Neutrophil (primary cell): ENCODE measurements around the gene FANCE.

ENCODE experiments used
- H3K27ac ChIP-seq: fragments of 200-600 bp; sonication (generic); 2 replicates; pipeline ENCODE4 v1.5.1; 2016; ENCODE audit warnings: mild to moderate bottlenecking, moderate library complexity
- H3K27me3 ChIP-seq: fragments of 200-600 bp; sonication (generic); 2 replicates; pipeline ENCODE4 v1.6.0; 2016; ENCODE audit warnings: mild to moderate bottlenecking
- H3K36me3 ChIP-seq: fragments of 200-600 bp; sonication (generic); 2 replicates; pipeline ENCODE4 v1.5.1; 2017
- H3K4me1 ChIP-seq, 2 experiments: fragments of 200-600 bp in 1 of 2; sonication (generic) in 1 of 2; 1 replicate in 1 of 2; 2 replicates in 1 of 2; pipeline versions ENCODE4 v1.5.1 to v1.6.1; 2013 to 2016; ENCODE audit warnings: low read depth in 1 of 2, low read length in 1 of 2, mild to moderate bottlenecking in 1 of 2, moderate library complexity in 1 of 2; ENCODE audit not compliant: control insufficient read depth in 1 of 2, insufficient read depth in 1 of 2
- H3K4me3 ChIP-seq, 2 experiments: fragments of 200-600 bp in 1 of 2; sonication (generic) in 1 of 2; 1 replicate in 1 of 2; 2 replicates in 1 of 2; pipeline ENCODE4 v1.5.1; 2013 to 2016; ENCODE audit warnings: low read depth in 1 of 2, low read length in 1 of 2, mild to moderate bottlenecking in 1 of 2, moderate library complexity in 1 of 2
- H3K9me3 ChIP-seq: fragments of 200-600 bp; sonication (generic); 2 replicates; pipeline ENCODE4 v1.5.1; 2016
- TF ChIP-seq, protein P1 (sequence below): fragments of 200-600 bp; sonication (generic); IDR thresholded peaks from 2 replicates; pipeline ENCODE4 v1.5.1; 2016; ENCODE audit warnings: antibody characterized with exemption

The FANCE gene

GRCh38 chr6:35494161-35494563 lies 42.0 kb downstream of the FANCE start:
- H3K4me1 ChIP-seq = peaks cover 45 to 47% of the 10 kb centered on the region in 2 experiments
- no peaks in the 10 kb centered on the region for H3K36me3 ChIP-seq
- H3K4me3 ChIP-seq = no peak overlapping the region
- no peaks in the 10 kb centered on the region for H3K9me3 ChIP-seq
- H3K27ac ChIP-seq = no peak overlapping the region
- TF ChIP-seq, protein P1, sequence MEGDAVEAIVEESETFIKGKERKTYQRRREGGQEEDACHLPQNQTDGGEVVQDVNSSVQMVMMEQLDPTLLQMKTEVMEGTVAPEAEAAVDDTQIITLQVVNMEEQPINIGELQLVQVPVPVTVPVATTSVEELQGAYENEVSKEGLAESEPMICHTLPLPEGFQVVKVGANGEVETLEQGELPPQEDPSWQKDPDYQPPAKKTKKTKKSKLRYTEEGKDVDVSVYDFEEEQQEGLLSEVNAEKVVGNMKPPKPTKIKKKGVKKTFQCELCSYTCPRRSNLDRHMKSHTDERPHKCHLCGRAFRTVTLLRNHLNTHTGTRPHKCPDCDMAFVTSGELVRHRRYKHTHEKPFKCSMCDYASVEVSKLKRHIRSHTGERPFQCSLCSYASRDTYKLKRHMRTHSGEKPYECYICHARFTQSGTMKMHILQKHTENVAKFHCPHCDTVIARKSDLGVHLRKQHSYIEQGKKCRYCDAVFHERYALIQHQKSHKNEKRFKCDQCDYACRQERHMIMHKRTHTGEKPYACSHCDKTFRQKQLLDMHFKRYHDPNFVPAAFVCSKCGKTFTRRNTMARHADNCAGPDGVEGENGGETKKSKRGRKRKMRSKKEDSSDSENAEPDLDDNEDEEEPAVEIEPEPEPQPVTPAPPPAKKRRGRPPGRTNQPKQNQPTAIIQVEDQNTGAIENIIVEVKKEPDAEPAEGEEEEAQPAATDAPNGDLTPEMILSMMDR = no peak
- H3K27me3 ChIP-seq = peaks cover 93% of the 10 kb centered on the region

DNA sequence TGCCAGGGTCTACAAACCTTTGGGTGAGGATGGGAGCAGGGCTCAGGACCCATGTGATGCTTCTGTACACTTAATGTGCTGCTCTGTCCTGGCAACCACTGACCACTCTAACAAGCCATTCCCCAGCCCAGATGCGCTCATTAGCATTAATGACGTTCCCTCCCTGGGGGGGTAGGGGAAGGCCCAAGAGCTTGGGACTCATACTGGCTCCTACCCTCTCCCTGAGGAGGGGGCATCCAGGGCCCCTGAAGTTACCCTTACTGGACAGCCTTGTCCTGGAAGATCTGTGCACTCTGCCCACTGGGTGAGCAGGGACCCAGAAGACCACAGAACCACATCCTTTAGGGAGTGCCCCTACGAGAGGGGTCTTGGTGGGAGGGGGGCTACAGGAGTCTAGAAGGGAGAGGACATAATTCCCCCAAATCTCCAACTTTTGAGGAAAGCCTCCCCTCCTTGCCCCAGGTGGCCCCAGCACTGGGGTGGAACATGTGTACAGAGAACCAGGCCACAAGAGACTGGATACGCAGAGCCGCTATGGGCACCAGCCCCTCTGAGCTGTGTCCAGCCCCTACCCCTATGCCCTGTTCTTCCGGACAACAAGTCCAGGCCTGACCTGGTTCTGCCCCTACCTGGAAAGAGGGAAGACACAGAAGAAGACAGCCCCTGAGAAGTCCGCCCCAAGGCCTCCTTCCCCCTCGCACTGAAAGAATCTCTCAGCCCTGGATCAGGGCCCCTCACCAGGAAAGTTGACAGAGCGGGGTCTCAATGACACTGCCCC lies 43.3 kb downstream of the FANCE start:
- no peaks in the 10 kb centered on the region for H3K36me3 ChIP-seq
- H3K4me1 ChIP-seq = peaks cover 39 to 44% of the 10 kb centered on the region in 2 experiments
- no peak overlapping the region for H3K4me3 ChIP-seq
- H3K27ac ChIP-seq = no peak overlapping the region
- H3K9me3 ChIP-seq = no peaks in the 10 kb centered on the region
- TF ChIP-seq, protein P1 = no peak
- peaks cover 100% of the 10 kb centered on the region for H3K27me3 ChIP-seq

- Histone ChIP-seq H3K27me3 (peaks cover 100% of the 10 kb centered on the region), H3K36me3 (no peaks in the 10 kb centered on the region), H3K4me3 (peak overlapping the region; percentile 23 to 66), H3K4me1 (peaks cover 39 to 44% of the 10 kb centered on the region in 2 experiments), H3K27ac (no peak overlapping the region), H3K9me3 (no peaks in the 10 kb centered on the region)
- TF ChIP-seq, protein P1 = no peak
These were observed 44.1 kb downstream of the FANCE start for GRCh38 chr6:35496036-35496840.

DNA sequence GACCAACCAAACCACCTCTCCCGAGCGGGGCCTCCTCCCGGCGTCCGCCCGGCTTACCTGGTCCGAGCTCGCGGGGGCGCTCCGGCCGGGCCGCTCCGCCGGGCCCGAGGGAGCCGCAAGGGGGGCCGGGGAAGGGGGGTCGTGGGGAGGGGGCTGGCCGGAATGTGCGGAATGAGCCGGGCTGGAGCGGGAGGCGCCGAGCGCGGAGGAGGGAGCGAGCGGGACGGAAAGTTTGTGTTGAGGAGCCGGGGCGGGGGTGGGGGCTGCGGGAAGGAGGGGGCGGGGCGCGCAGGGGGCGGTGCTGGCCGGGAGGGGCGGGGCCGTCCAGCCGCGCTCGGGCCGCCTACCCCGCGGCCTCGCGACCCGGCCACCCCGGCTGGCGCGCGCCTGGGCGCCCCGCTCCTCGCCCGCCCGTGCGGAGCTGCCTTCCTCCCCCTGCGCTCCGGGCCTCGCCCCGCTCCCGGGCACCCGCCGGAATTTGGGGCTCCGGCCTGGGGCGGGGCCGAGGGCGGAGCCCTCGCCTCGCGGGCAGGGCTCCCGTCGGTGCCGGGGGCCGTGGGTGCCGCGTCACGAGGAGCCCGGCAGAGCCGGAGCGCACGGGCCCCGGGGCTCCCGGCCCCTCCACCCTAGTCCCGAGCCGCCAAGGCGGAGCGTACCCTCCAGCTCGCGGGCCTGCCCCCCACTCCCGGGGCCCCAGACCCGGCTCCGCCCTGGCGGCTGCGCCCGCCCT lies 44.9 kb downstream of the FANCE start, which contains the start of gene TEAD3:
Gene TEAD3 (minus strand): TSS at position 239 of the 730 bp plus-strand sequence.
- peaks cover 100% of the 10 kb centered on the region for H3K27me3 ChIP-seq
- H3K27ac ChIP-seq = no peak within 1 kb of the TSS
- TF ChIP-seq, protein P1 = no peak
- H3K4me1 ChIP-seq = peaks cover 37 to 42% of the 10 kb centered on the region in 2 experiments
- no peaks in the 10 kb centered on the region for H3K36me3 ChIP-seq
- no peaks in the 10 kb centered on the region for H3K9me3 ChIP-seq
- H3K4me3 ChIP-seq = peak within 1 kb of the TSS; percentile 73 to 78

- H3K27ac ChIP-seq = no peak overlapping the region
These were observed 45.7 kb downstream of the FANCE start for GRCh38 chr6:35497571-35498421.

More at GRCh38 chr6:35497571-35498421, 45.7 kb downstream of the FANCE start:
- peaks cover 32 to 37% of the 10 kb centered on the region in 2 experiments for H3K4me1 ChIP-seq
- H3K27me3 ChIP-seq = peaks cover 100% of the 10 kb centered on the region
- H3K4me3 ChIP-seq = peak overlapping the region; percentile 73 to 78
- TF ChIP-seq, protein P1 = no peak
- H3K36me3 ChIP-seq = no peaks in the 10 kb centered on the region
- H3K9me3 ChIP-seq = no peaks in the 10 kb centered on the region
